Measurements from ENCODE around the gene SINHCAF.
"Not testable (repeated sequence)": the region's sequence is repeated elsewhere in the genome, so short reads cannot be mapped to it uniquely, and the experiment has no call there.

Gene SINHCAF

GRCh38 chr12:31259136-31259886 lies 66.6 kb downstream of the SINHCAF start:
- no peak for TF ChIP-seq CTCF (IDR thresholded peaks at IDR 0.05; ENCODE audit: low read depth, low read length)
- no peak overlapping the region for H3K27ac ChIP-seq
- no peaks in the 10 kb centered on the region for H3K36me3 ChIP-seq
- no peak for DNase-seq
- H3K9me3 ChIP-seq (ENCODE audit: severe bottlenecking): no peaks in the 10 kb centered on the region
- no peaks in the 10 kb centered on the region for H3K27me3 ChIP-seq (ENCODE audit: insufficient read depth, low read depth, severe bottlenecking)
- H3K4me3 ChIP-seq (ENCODE audit: low read depth, low read length): no peak overlapping the region

- no peak overlapping the region for H3K4me3 ChIP-seq (ENCODE audit: low read depth, low read length)
- no peaks in the 10 kb centered on the region for H3K27me3 ChIP-seq (ENCODE audit: insufficient read depth, low read depth, severe bottlenecking)
- no peaks in the 10 kb centered on the region for H3K36me3 ChIP-seq
- DNase-seq: no peak
- no peak overlapping the region for H3K27ac ChIP-seq
- no peak for TF ChIP-seq CTCF (IDR thresholded peaks at IDR 0.05; ENCODE audit: low read depth, low read length)
- no peaks in the 10 kb centered on the region for H3K9me3 ChIP-seq (ENCODE audit: severe bottlenecking)
Observed at GRCh38 chr12:31257784-31258183, 68.2 kb downstream of the SINHCAF start.

GRCh38 chr12:31251707-31252611 lies 74.0 kb downstream of the SINHCAF start:
- not testable (repeated sequence) for H3K4me3 ChIP-seq (ENCODE audit: low read depth, low read length); H3K9me3 ChIP-seq (ENCODE audit: severe bottlenecking); H3K27ac ChIP-seq; H3K27me3 ChIP-seq (ENCODE audit: insufficient read depth, low read depth, severe bottlenecking); H3K36me3 ChIP-seq; DNase-seq

GRCh38 chr12:31250179-31250578 lies 75.8 kb downstream of the SINHCAF start:
- TF ChIP-seq CTCF (IDR thresholded peaks at IDR 0.05; ENCODE audit: low read depth, low read length): 0 out of 2 replicates have a peak, but pooled peaks have one; percentile 0
- H3K9me3 ChIP-seq (ENCODE audit: severe bottlenecking): no peaks in the 10 kb centered on the region
- no peak overlapping the region for H3K27ac ChIP-seq

GRCh38 chr12:31249356-31249755 lies 76.6 kb downstream of the SINHCAF start:
- no peak overlapping the region for H3K4me3 ChIP-seq (ENCODE audit: low read depth, low read length)
- H3K36me3 ChIP-seq: no peaks in the 10 kb centered on the region
- no peaks in the 10 kb centered on the region for H3K9me3 ChIP-seq (ENCODE audit: severe bottlenecking)
- no peak for DNase-seq
- TF ChIP-seq CTCF (IDR thresholded peaks at IDR 0.05; ENCODE audit: low read depth, low read length): no peak
- H3K27me3 ChIP-seq (ENCODE audit: insufficient read depth, low read depth, severe bottlenecking): no peaks in the 10 kb centered on the region
- H3K27ac ChIP-seq: no peak overlapping the region

More at GRCh38 chr12:31250179-31250578, 75.8 kb downstream of the SINHCAF start:
- no peak overlapping the region for H3K4me3 ChIP-seq (ENCODE audit: low read depth, low read length)
- no peaks in the 10 kb centered on the region for H3K27me3 ChIP-seq (ENCODE audit: insufficient read depth, low read depth, severe bottlenecking)
- no peak for DNase-seq
- no peaks in the 10 kb centered on the region for H3K36me3 ChIP-seq

GRCh38 chr12:31248815-31249214 lies 77.1 kb downstream of the SINHCAF start:
- Histone ChIP-seq H3K4me3 (ENCODE audit: low read depth, low read length) (no peak overlapping the region), H3K27me3 (ENCODE audit: insufficient read depth, low read depth, severe bottlenecking) (no peaks in the 10 kb centered on the region), H3K36me3 (no peaks in the 10 kb centered on the region), H3K27ac (no peak overlapping the region), H3K9me3 (ENCODE audit: severe bottlenecking) (no peaks in the 10 kb centered on the region)
- DNase-seq: no peak
- TF ChIP-seq CTCF (IDR thresholded peaks at IDR 0.05; ENCODE audit: low read depth, low read length): no peak

All from WERI-Rb-1 (cell line).